Osteoblast (primary cell): ENCODE measurements around the gene ATP11A. TPM values are rescaled to one million over a fixed set of nuclear protein-coding genes. Genes with fewer than 3 reads are reported as not detected.

ENCODE experiments used
- DNase-seq: peaks from one replicate; pipeline ENCODE4 v3.0.0; 2011; ENCODE audit warnings: low spot score, mixed read lengths; ENCODE audit not compliant: insufficient read length; ENCODE audit errors: missing footprints
- H2AFZ ChIP-seq: 2 replicates; pipeline ENCODE4 v1.6.0; 2011; ENCODE audit warnings: mild to moderate bottlenecking, low read length
- H3K27ac ChIP-seq: 2 replicates; pipeline ENCODE4 v1.5.1; 2011; ENCODE audit warnings: mild to moderate bottlenecking, low read depth, low read length, moderate library complexity
- H3K27me3 ChIP-seq: 2 replicates; pipeline ENCODE4 v1.6.0; 2012; ENCODE audit warnings: mild to moderate bottlenecking, control low read depth, inconsistent platforms, low read length, moderate library complexity; ENCODE audit not compliant: insufficient read depth
- H3K36me3 ChIP-seq: 2 replicates; pipeline ENCODE4 v1.5.1; 2011; ENCODE audit warnings: mild to moderate bottlenecking, low read length, control low read depth, moderate library complexity; ENCODE audit not compliant: insufficient read depth
- H3K4me1 ChIP-seq: 2 replicates; pipeline ENCODE4 v1.5.1; 2011; ENCODE audit warnings: mild to moderate bottlenecking, low read length, control low read depth, moderate library complexity; ENCODE audit not compliant: insufficient read depth
- H3K4me2 ChIP-seq: 2 replicates; pipeline ENCODE4 v1.6.0; 2011; ENCODE audit warnings: mild to moderate bottlenecking, low read length; ENCODE audit not compliant: insufficient read depth
- H3K4me3 ChIP-seq: fragments of 200-600 bp; sonication (generic); 3 replicates; pipeline ENCODE4 v1.5.1; 2012; ENCODE audit warnings: mild to moderate bottlenecking, low read length, inconsistent platforms; ENCODE audit not compliant: insufficient read depth
- H3K79me2 ChIP-seq: 2 replicates; pipeline ENCODE4 v1.6.0; 2012; ENCODE audit warnings: mild to moderate bottlenecking, low read length, control low read depth, inconsistent platforms; ENCODE audit not compliant: insufficient read depth
- H3K9me3 ChIP-seq: 2 replicates; pipeline ENCODE4 v1.5.1; 2011; ENCODE audit warnings: low read depth, low read length, control low read depth
- H4K20me1 ChIP-seq: 2 replicates; pipeline ENCODE4 v1.6.0; 2012; ENCODE audit warnings: mild to moderate bottlenecking, low read length, control low read depth; ENCODE audit not compliant: insufficient read depth
- total RNA-seq: library from RNA; depleted of rRNA; stranded (reverse); fragments of >200 nt; gene quantifications from 2 replicates; pipeline ENCODE4 v1.2.3, GENCODE V29; 2012
- TF ChIP-seq, protein P1 (sequence below): IDR thresholded peaks from 2 replicates; pipeline ENCODE4 v1.5.1; 2011; ENCODE audit warnings: mild to moderate bottlenecking, low read depth, low read length, moderate library complexity; ENCODE audit errors: extremely low read depth

ATP11A gene
- total RNA-seq, 1 donor: 7.6 TPM

DNA sequence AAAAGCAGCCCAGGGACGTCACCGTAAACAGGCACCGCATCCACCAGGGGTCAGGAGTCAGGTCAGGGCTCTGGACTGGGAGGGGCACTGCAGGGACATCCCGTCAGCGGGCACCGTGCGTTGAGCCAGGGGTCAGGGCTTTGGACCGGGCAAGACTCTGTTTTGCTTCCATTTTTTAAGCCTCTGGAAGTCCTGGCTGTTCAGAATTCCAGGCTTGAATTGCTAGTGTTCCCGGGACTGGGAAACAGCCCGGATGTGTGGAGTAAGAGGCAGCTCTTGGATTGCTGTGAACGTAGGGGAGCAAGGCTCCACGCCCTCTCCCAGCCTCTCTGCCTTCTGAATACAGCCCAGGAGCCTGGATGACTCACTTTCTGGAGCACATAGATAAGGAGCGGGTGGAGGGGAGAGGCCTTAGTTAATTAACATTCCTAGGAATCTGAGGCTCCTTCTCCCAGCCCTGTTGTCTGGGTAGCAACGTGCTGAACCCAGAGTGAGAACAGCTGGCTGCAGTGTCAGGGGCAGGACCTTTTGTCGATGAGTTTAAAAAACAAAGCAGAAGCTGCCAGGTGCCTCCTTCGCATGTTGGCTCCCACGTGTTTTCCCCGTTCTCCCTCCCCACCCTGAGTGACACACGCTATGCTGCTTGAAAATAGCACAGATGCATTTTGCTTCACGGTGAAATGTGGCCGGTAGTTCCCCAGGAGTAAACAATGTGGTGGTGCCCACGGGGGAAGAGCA, 21.9 kb downstream of the ATP11A start:
- Histone ChIP-seq H3K79me2 (no peaks in the 10 kb centered on the region), H2AFZ (peak overlapping the region; percentile 90)

DNA sequence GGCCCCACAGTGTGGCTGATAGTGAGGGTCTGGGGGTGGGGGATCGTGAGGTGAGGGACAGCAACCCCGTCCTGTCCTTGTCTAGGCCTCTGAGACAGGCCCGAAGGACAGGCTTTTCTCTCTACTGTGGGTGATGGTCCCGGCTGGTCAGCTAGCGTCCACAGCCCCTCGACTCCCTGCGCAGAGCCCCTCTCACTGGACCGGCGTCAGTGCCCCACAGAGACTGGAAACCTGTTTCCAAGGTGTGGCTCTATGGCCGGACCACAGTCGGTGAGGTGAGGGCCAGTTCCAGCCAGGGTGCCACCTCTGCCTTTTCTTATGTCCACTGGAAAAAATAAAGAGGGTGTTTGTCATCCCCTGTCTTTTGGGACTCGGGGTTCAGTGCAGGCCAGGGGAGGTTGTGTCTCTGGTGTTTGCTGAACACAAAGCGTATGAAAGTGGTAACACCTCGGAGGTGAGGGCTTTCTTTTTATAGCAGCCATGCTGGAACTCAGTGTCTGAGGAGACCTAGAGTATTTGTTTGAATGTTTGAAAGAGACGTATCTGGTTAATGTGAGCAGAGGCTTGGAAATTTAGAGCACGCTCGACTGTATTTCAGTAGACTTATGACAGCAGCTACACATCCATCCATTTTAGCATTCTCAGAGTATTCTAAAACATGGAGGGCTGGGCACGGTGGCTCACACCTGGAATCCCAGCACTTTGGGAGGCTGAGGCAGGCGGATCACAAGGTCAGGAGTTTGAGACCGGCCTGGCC, 22.8 kb downstream of the ATP11A start:
- Histone ChIP-seq H3K4me2 (peak overlapping the region; percentile 88), H3K4me3 (no peak overlapping the region), H3K79me2 (no peaks in the 10 kb centered on the region), H3K27me3 (no peaks in the 10 kb centered on the region), H3K27ac (peak overlapping the region; percentile 87), H4K20me1 (peaks cover 10% of the 10 kb centered on the region), H3K36me3 (no peaks in the 10 kb centered on the region), H3K4me1 (peaks cover 13% of the 10 kb centered on the region), H2AFZ (no peak overlapping the region), H3K9me3 (no peaks in the 10 kb centered on the region)
- TF ChIP-seq, protein P1, sequence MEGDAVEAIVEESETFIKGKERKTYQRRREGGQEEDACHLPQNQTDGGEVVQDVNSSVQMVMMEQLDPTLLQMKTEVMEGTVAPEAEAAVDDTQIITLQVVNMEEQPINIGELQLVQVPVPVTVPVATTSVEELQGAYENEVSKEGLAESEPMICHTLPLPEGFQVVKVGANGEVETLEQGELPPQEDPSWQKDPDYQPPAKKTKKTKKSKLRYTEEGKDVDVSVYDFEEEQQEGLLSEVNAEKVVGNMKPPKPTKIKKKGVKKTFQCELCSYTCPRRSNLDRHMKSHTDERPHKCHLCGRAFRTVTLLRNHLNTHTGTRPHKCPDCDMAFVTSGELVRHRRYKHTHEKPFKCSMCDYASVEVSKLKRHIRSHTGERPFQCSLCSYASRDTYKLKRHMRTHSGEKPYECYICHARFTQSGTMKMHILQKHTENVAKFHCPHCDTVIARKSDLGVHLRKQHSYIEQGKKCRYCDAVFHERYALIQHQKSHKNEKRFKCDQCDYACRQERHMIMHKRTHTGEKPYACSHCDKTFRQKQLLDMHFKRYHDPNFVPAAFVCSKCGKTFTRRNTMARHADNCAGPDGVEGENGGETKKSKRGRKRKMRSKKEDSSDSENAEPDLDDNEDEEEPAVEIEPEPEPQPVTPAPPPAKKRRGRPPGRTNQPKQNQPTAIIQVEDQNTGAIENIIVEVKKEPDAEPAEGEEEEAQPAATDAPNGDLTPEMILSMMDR: no peak
- no peak for DNase-seq

More for the DNA sequence above, 21.9 kb downstream of the ATP11A start:
- peaks cover 13% of the 10 kb centered on the region for H3K4me1 ChIP-seq
- TF ChIP-seq, protein P1: peak; percentile 17
- H4K20me1 ChIP-seq: peaks cover 7% of the 10 kb centered on the region
- no peaks in the 10 kb centered on the region for H3K36me3 ChIP-seq
- peak; percentile 99 for DNase-seq
- peak overlapping the region; percentile 88 for H3K4me2 ChIP-seq
- no peaks in the 10 kb centered on the region for H3K27me3 ChIP-seq
- H3K4me3 ChIP-seq: peak overlapping the region; percentile 65
- H3K27ac ChIP-seq: peak overlapping the region; percentile 87
- no peaks in the 10 kb centered on the region for H3K9me3 ChIP-seq

DNA sequence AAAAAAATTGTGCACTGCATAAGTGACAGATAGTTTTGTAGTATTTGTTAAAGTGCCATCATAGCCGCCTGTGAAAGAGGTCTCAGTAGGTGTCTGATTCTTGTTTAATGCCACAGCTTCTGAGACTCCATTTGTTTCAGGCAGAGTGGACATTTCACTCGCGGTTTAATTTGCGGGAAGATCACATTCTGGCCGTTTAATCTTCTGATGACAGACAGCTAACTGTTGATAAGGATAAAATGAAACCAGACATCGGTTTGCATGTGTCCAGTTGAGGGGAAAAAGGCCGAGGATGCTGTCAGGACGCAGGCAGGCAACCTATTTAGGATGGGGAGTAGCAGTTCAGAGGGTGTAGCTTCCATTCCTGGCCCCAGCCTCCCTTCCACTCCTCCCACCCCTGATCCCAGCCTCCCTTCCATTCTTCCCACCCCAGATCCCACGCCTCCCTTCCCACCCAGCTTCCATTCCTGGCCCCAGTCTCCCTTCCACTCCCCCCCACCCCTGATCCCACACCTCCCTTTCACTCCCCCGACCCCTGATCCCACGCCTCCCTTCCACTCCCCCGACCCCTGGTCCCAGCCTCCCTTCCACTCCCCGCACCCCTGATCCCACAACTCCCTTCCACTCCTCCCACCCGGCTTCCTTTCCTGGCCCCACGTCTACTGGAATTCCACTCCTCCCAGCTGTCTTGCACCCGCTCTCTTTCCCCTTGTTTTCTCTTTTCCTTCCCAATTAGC, 23.8 kb downstream of the ATP11A start:
- H3K36me3 ChIP-seq: no peaks in the 10 kb centered on the region
- H3K4me2 ChIP-seq: no peak overlapping the region
- no peak overlapping the region for H2AFZ ChIP-seq
- TF ChIP-seq, protein P1: no peak
- H4K20me1 ChIP-seq: peaks cover 10% of the 10 kb centered on the region
- no peak overlapping the region for H3K4me3 ChIP-seq
- peaks cover 13% of the 10 kb centered on the region for H3K4me1 ChIP-seq
- H3K9me3 ChIP-seq: no peaks in the 10 kb centered on the region
- no peak overlapping the region for H3K27ac ChIP-seq
- H3K27me3 ChIP-seq: no peaks in the 10 kb centered on the region
- DNase-seq: no peak
- H3K79me2 ChIP-seq: no peaks in the 10 kb centered on the region
